BJ (cell line): ENCODE measurements around the gene ANKRD23. TPM values are rescaled to one million over a fixed set of nuclear protein-coding genes. Genes with fewer than 3 reads are reported as not detected.

Experiments
- CTCF ChIA-PET: fragments of 350-600 bp; formaldehyde crosslinking; extraction: SDS; loops from one replicate; lab custom pipeline; 2021; ENCODE audit warnings: antibody characterized with exemption, inconsistent platforms; lab: Yijun Ruan, JAX
- POLR2A ChIA-PET: fragments of 300-600 bp; sonication (Branson Sonifier 250); formaldehyde crosslinking; extraction: SDS; loops from one replicate; lab custom pipeline; 2021; ENCODE audit warnings: antibody characterized with exemption; lab: Charles Lee
- DNase-seq: peaks from one replicate; pipeline ENCODE4 v3.0.0-alpha.2; 2011; ENCODE audit warnings: low read depth
- H3K27me3 ChIP-seq: 2 replicates; pipeline ENCODE4 v1.6.0; 2011; ENCODE audit warnings: low read length; ENCODE audit not compliant: control insufficient read depth, insufficient read depth
- H3K36me3 ChIP-seq: 2 replicates; pipeline ENCODE4 v1.5.1; 2011; ENCODE audit warnings: low read length; ENCODE audit not compliant: control insufficient read depth, insufficient read depth
- H3K4me3 ChIP-seq: 2 replicates; pipeline ENCODE4 v1.5.1; 2011; ENCODE audit warnings: low read depth, mild to moderate bottlenecking, control low read depth, low read length
- CTCF ChIP-seq: IDR thresholded peaks from 2 replicates; pipeline ENCODE4 v1.5.1; 2011; ENCODE audit warnings: low read depth, mild to moderate bottlenecking, control low read depth, inconsistent platforms, low read length, moderate library complexity; ENCODE audit not compliant: insufficient read depth
- polyA plus RNA-seq: library from polyadenylated mRNA; depleted of rRNA; stranded (reverse); fragments of >200 nt; gene quantifications from 2 replicates; pipeline ENCODE4 v1.2.3, GENCODE V29; 2011

ANKRD23 gene
- polyA plus RNA-seq, 1 experiment: 1.4 TPM

- peak; percentile 84 for DNase-seq
- ChIA-PET CTCF (interaction anchor here (0.7 to 4.2 kb wide), 55 partner anchors 9 to 865 kb away, joined by 3 to 94 read pairs (median 5); partner anchors contain the start of genes ANKRD36, CNNM3 and SEMA4C), POLR2A (interaction anchor here (0.6 kb wide), 2 partner anchors 10 to 11 kb away, joined by 3 to 5 read pairs; no protein-coding TSS in a partner anchor)
- Histone ChIP-seq H3K27me3 (no peaks in the 10 kb centered on the region), H3K36me3 (peaks cover 22% of the 10 kb centered on the region), H3K4me3 (peak within 1 kb of the TSS; percentile 81)
- peak; percentile 58 for TF ChIP-seq CTCF
These were observed 14.0 kb upstream of the ANKRD23 start, which contains the start of gene ANKRD39 for GRCh38 chr2:96857667-96858372. Gene ANKRD39 (minus strand): TSS chr2:96858016. CDS start chr2:96857987, 29 bp downstream.

- H3K4me3 ChIP-seq: peak overlapping the region; percentile 81
- POLR2A ChIA-PET: interaction anchor here (0.6 kb wide), 1 partner anchor 10 kb away, joined by 3 read pairs; no protein-coding TSS in a partner anchor
- CTCF ChIA-PET: interaction anchor here (0.7 to 4.2 kb wide), 50 partner anchors 8 to 303 kb away, joined by 3 to 94 read pairs (median 5); partner anchors contain the start of genes ANKRD36, CNNM3 and SEMA4C
- TF ChIP-seq CTCF: no peak
- peaks cover 22% of the 10 kb centered on the region for H3K36me3 ChIP-seq
- no peaks in the 10 kb centered on the region for H3K27me3 ChIP-seq
- no peak for DNase-seq
These were observed 13.2 kb upstream of the ANKRD23 start for GRCh38 chr2:96856776-96857666.

- DNase-seq: no peak
- no peaks in the 10 kb centered on the region for H3K27me3 ChIP-seq
- peaks cover 7% of the 10 kb centered on the region for H3K36me3 ChIP-seq
- no peak overlapping the region for H3K4me3 ChIP-seq
- TF ChIP-seq CTCF: no peak
- CTCF ChIA-PET: interaction anchor here (1.3 kb wide), 1 partner anchor 92 kb away, joined by 3 read pairs; no protein-coding TSS in a partner anchor
- POLR2A ChIA-PET: no interaction called here
These were observed 9.5 kb upstream of the ANKRD23 start for GRCh38 chr2:96853321-96853720.

- no peak for DNase-seq
- ChIA-PET POLR2A (no interaction called here), CTCF (interaction anchor here (0.8 to 1.3 kb wide), 2 partner anchors 91 to 110 kb away, joined by 3 read pairs; no protein-coding TSS in a partner anchor)
- TF ChIP-seq CTCF: no peak
- H3K36me3 ChIP-seq: peaks cover 10% of the 10 kb centered on the region
- H3K27me3 ChIP-seq: no peaks in the 10 kb centered on the region
- no peak overlapping the region for H3K4me3 ChIP-seq
These were observed 8.8 kb upstream of the ANKRD23 start for GRCh38 chr2:96852667-96853066.
